Parathyroid adenoma (tissue), 2 donors: ENCODE measurements around the gene NPIPB6.

ENCODE experiments used
- H2AFZ ChIP-seq: fragments of 300-600 bp; sonication (generic); one replicate; pipeline ENCODE4 v1.7.0; 2017; ENCODE audit warnings: antibody characterized with exemption, mild to moderate bottlenecking
- H3K27ac ChIP-seq: fragments of 300-600 bp; sonication (generic); one replicate; pipeline ENCODE4 v1.7.0; 2017
- H3K27me3 ChIP-seq: fragments of 300-600 bp; sonication (generic); one replicate; pipeline ENCODE4 v1.7.0; 2017; ENCODE audit warnings: low read length; ENCODE audit not compliant: control insufficient read depth, insufficient read depth
- H3K36me3 ChIP-seq: fragments of 300-600 bp; sonication (generic); one replicate; pipeline ENCODE4 v1.7.0; 2017; ENCODE audit warnings: low read length; ENCODE audit not compliant: control insufficient read depth, insufficient read depth
- H3K4me1 ChIP-seq: fragments of 300-600 bp; sonication (generic); one replicate; pipeline ENCODE4 v1.7.0; 2017; ENCODE audit warnings: control low read depth
- H3K4me2 ChIP-seq: fragments of 300-600 bp; sonication (generic); one replicate; pipeline ENCODE4 v1.7.0; 2017; ENCODE audit warnings: low read length
- H3K4me3 ChIP-seq: fragments of 300-600 bp; sonication (generic); one replicate; pipeline ENCODE4 v1.7.0; 2017; ENCODE audit warnings: low read depth, low read length
- H3K79me2 ChIP-seq: fragments of 300-600 bp; sonication (generic); one replicate; pipeline ENCODE4 v1.7.0; 2017; ENCODE audit warnings: control low read depth
- H3K9ac ChIP-seq: fragments of 300-600 bp; sonication (generic); one replicate; pipeline ENCODE4 v1.7.0; 2017; ENCODE audit warnings: mild to moderate bottlenecking
- H3K9me3 ChIP-seq: fragments of 300-600 bp; sonication (generic); one replicate; pipeline ENCODE4 v1.7.0; 2017; ENCODE audit warnings: low read length; ENCODE audit not compliant: control insufficient read depth
- CTCF ChIP-seq: fragments of 300-600 bp; sonication (generic); IDR thresholded peaks from one replicate; pipeline ENCODE4 v1.7.0; 2017; ENCODE audit warnings: antibody characterized with exemption, mild to moderate bottlenecking
- donor health status: primary hyperparathyroidism.

Gene NPIPB6

GRCh38 chr16:28317040-28317880 is 46.0 kb downstream of the NPIPB6 start:
- H3K79me2 ChIP-seq: no peaks in the 10 kb centered on the region
- H2AFZ ChIP-seq: peak overlapping the region; percentile 25
- no peak overlapping the region for H3K9ac ChIP-seq
- H3K4me3 ChIP-seq: no peak overlapping the region
- no peaks in the 10 kb centered on the region for H3K9me3 ChIP-seq
- H3K27ac ChIP-seq: no peak overlapping the region
- H3K4me2 ChIP-seq: no peak overlapping the region
- no peaks in the 10 kb centered on the region for H3K4me1 ChIP-seq
- no peaks in the 10 kb centered on the region for H3K27me3 ChIP-seq
- TF ChIP-seq CTCF: peak; percentile 91
- H3K36me3 ChIP-seq: no peaks in the 10 kb centered on the region

GRCh38 chr16:28316054-28316453 is 47.3 kb downstream of the NPIPB6 start:
- TF ChIP-seq CTCF: no peak
- Histone ChIP-seq H3K4me2 (no peak overlapping the region), H3K27ac (no peak overlapping the region), H2AFZ (no peak overlapping the region), H3K4me3 (no peak overlapping the region), H3K27me3 (no peaks in the 10 kb centered on the region), H3K36me3 (no peaks in the 10 kb centered on the region), H3K4me1 (no peaks in the 10 kb centered on the region), H3K79me2 (no peaks in the 10 kb centered on the region), H3K9me3 (no peaks in the 10 kb centered on the region), H3K9ac (no peak overlapping the region)

GRCh38 chr16:28313587-28313986 is 49.7 kb downstream of the NPIPB6 start:
- no peaks in the 10 kb centered on the region for H3K79me2 ChIP-seq
- H3K4me3 ChIP-seq: no peak overlapping the region
- TF ChIP-seq CTCF: no peak
- H3K36me3 ChIP-seq: no peaks in the 10 kb centered on the region
- no peak overlapping the region for H3K4me2 ChIP-seq
- H2AFZ ChIP-seq: no peak overlapping the region
- no peaks in the 10 kb centered on the region for H3K9me3 ChIP-seq
- H3K4me1 ChIP-seq: no peaks in the 10 kb centered on the region
- no peak overlapping the region for H3K9ac ChIP-seq
- H3K27ac ChIP-seq: no peak overlapping the region
- no peaks in the 10 kb centered on the region for H3K27me3 ChIP-seq

- Histone ChIP-seq H3K4me1 (no peaks in the 10 kb centered on the region), H3K27me3 (no peaks in the 10 kb centered on the region), H3K79me2 (no peaks in the 10 kb centered on the region), H3K27ac (no peak overlapping the region), H2AFZ (no peak overlapping the region), H3K4me2 (no peak overlapping the region), H3K9ac (no peak overlapping the region), H3K4me3 (no peak overlapping the region), H3K9me3 (no peaks in the 10 kb centered on the region), H3K36me3 (no peaks in the 10 kb centered on the region)
- TF ChIP-seq CTCF: no peak
Observed at GRCh38 chr16:28312327-28312726, 51.0 kb downstream of the NPIPB6 start.

GRCh38 chr16:28311913-28312312 is 51.4 kb downstream of the NPIPB6 start:
- no peaks in the 10 kb centered on the region for H3K79me2 ChIP-seq
- no peak for TF ChIP-seq CTCF
- no peak overlapping the region for H3K27ac ChIP-seq

More at GRCh38 chr16:28311913-28312312, 51.4 kb downstream of the NPIPB6 start:
- H3K27me3 ChIP-seq: no peaks in the 10 kb centered on the region
- H3K4me2 ChIP-seq: no peak overlapping the region
- no peak overlapping the region for H3K4me3 ChIP-seq
- no peak overlapping the region for H3K9ac ChIP-seq
- no peaks in the 10 kb centered on the region for H3K36me3 ChIP-seq
- H2AFZ ChIP-seq: no peak overlapping the region
- H3K4me1 ChIP-seq: no peaks in the 10 kb centered on the region
- no peaks in the 10 kb centered on the region for H3K9me3 ChIP-seq
